ENCODE results near the gene CEP43. TPM values are rescaled to one million over a fixed set of nuclear protein-coding genes. Genes with fewer than 3 reads are reported as not detected.

Gene CEP43
- total and polyA plus RNA-seq, 10 of the 15 experiments (the other 5 are each of a cell fraction or from before 2014, with no cell fraction given): 7.7 to 49.9 (median 24.6) TPM

DNA sequence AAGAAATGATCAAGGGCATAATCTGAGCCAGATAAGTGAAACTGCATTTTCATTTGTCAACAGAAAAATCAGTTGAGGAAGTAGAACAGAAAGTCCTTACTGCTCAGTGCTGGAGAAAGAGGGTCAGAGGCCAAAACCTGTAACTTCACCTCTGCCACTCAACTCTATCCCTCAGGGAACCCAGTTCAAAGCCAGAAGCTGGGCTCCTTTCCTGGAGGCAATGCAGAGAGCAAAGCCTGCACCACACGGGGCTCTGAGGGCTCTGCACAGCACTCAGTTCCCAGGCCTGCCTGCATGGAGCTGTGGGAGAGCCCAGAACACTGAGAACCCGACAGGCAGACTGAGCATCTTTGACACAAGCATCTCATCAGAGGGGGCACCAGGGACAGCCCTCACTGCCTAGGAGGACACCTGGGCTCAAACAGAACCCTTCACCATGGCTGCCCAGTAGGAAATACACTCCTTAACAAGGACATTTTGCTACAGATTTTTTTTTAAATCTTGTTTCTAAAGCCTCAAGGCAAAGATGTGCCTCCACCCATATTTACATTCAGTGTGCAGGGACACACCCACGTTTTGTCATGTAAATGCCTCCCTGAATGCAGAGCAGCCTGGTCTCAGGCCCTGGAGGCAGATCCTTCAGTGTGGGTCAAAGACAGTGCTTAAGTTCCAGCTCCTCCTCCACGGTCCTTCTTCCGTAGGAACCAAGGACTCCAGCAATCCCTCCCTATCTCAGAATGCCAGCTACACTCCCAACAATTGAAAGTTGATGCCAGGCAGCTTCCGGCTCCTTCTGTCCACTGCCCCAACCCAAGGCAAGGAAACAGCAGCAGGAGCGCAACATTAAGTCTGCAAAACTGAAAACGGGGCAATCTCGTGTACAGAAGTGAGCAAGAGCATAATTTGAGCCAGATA lies 49.4 kb upstream of the CEP43 start (continued):
- TF ChIP-seq, protein P1, sequence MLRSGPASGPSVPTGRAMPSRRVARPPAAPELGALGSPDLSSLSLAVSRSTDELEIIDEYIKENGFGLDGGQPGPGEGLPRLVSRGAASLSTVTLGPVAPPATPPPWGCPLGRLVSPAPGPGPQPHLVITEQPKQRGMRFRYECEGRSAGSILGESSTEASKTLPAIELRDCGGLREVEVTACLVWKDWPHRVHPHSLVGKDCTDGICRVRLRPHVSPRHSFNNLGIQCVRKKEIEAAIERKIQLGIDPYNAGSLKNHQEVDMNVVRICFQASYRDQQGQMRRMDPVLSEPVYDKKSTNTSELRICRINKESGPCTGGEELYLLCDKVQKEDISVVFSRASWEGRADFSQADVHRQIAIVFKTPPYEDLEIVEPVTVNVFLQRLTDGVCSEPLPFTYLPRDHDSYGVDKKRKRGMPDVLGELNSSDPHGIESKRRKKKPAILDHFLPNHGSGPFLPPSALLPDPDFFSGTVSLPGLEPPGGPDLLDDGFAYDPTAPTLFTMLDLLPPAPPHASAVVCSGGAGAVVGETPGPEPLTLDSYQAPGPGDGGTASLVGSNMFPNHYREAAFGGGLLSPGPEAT (IDR thresholded peaks at IDR 0.05; ENCODE audit: low read depth): no peak
- TF ChIP-seq, protein P2, sequence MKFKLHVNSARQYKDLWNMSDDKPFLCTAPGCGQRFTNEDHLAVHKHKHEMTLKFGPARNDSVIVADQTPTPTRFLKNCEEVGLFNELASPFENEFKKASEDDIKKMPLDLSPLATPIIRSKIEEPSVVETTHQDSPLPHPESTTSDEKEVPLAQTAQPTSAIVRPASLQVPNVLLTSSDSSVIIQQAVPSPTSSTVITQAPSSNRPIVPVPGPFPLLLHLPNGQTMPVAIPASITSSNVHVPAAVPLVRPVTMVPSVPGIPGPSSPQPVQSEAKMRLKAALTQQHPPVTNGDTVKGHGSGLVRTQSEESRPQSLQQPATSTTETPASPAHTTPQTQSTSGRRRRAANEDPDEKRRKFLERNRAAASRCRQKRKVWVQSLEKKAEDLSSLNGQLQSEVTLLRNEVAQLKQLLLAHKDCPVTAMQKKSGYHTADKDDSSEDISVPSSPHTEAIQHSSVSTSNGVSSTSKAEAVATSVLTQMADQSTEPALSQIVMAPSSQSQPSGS (IDR thresholded peaks at IDR 0.05; ENCODE audit: low read length): 0 out of 2 replicates have a peak, but pooled peaks have one; percentile 29
- TF ChIP-seq ZBED1 (IDR thresholded peaks at IDR 0.05; ENCODE audit: borderline replicate concordance) (0 out of 2 replicates have a peak, but pooled peaks have one; percentile 36), NRF1 (conservative IDR thresholded peaks at IDR 0.05; ENCODE audit: low read depth, low read length) (no peak), RCOR1 (conservative IDR thresholded peaks at IDR 0.05; ENCODE audit: low read depth, low read length) (no peak), ZNF274 (IDR thresholded peaks at IDR 0.05; ENCODE audit: insufficient read depth, insufficient read length) (no peak), NFYB (IDR thresholded peaks at IDR 0.05; ENCODE audit: insufficient read depth, low read depth, low read length) (no peak), SUPT20H (IDR thresholded peaks at IDR 0.05; ENCODE audit: borderline replicate concordance, control insufficient read depth, low read depth, low read length) (no peak), CREB1 (IDR thresholded peaks at IDR 0.05; ENCODE audit: low read depth) (no peak)
- TF ChIP-seq, protein P3, sequence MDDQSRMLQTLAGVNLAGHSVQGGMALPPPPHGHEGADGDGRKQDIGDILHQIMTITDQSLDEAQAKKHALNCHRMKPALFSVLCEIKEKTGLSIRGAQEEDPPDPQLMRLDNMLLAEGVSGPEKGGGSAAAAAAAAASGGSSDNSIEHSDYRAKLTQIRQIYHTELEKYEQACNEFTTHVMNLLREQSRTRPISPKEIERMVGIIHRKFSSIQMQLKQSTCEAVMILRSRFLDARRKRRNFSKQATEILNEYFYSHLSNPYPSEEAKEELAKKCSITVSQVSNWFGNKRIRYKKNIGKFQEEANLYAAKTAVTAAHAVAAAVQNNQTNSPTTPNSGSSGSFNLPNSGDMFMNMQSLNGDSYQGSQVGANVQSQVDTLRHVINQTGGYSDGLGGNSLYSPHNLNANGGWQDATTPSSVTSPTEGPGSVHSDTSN (IDR thresholded peaks at IDR 0.05; ENCODE audit: insufficient replicate concordance, low read depth, low read length): peak; percentile 12
